ENCODE results near the gene TMEM54. TPM values are rescaled to one million over a fixed set of nuclear protein-coding genes. Genes with fewer than 3 reads are reported as not detected.
A peak's percentile ranks its signal among the peaks of the same experiment; 100 is the strongest.

TMEM54 gene
- total and polyA plus RNA-seq, 2 experiments from 2014 or later, result 11.2 to 11.7 TPM

DNA sequence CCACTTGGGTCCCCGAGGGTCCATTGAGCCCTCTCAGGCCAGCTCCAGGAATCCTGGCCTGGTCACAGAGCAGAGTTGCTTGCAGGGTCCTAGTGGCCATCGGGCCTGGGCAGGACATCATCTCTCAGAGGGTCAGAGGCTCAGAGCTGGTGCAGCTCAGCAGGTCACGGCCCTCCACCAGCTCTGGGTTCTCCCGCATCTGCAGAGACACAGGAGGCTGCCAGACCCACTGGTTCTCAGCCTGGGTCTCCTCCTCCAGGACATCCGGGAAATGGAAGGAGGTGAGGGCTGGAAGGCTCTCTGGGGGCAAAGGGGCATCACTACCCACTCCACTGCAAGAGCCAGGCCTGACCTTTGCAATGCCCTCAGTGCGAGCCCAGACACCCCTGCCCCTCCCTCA lies 6.5 kb downstream of the TMEM54 start:
- no peak for ATAC-seq
- H3K79me2 ChIP-seq (replicated peaks; ENCODE audit: insufficient read depth), result no peaks in the 10 kb centered on the region
- TF ChIP-seq, protein P1, sequence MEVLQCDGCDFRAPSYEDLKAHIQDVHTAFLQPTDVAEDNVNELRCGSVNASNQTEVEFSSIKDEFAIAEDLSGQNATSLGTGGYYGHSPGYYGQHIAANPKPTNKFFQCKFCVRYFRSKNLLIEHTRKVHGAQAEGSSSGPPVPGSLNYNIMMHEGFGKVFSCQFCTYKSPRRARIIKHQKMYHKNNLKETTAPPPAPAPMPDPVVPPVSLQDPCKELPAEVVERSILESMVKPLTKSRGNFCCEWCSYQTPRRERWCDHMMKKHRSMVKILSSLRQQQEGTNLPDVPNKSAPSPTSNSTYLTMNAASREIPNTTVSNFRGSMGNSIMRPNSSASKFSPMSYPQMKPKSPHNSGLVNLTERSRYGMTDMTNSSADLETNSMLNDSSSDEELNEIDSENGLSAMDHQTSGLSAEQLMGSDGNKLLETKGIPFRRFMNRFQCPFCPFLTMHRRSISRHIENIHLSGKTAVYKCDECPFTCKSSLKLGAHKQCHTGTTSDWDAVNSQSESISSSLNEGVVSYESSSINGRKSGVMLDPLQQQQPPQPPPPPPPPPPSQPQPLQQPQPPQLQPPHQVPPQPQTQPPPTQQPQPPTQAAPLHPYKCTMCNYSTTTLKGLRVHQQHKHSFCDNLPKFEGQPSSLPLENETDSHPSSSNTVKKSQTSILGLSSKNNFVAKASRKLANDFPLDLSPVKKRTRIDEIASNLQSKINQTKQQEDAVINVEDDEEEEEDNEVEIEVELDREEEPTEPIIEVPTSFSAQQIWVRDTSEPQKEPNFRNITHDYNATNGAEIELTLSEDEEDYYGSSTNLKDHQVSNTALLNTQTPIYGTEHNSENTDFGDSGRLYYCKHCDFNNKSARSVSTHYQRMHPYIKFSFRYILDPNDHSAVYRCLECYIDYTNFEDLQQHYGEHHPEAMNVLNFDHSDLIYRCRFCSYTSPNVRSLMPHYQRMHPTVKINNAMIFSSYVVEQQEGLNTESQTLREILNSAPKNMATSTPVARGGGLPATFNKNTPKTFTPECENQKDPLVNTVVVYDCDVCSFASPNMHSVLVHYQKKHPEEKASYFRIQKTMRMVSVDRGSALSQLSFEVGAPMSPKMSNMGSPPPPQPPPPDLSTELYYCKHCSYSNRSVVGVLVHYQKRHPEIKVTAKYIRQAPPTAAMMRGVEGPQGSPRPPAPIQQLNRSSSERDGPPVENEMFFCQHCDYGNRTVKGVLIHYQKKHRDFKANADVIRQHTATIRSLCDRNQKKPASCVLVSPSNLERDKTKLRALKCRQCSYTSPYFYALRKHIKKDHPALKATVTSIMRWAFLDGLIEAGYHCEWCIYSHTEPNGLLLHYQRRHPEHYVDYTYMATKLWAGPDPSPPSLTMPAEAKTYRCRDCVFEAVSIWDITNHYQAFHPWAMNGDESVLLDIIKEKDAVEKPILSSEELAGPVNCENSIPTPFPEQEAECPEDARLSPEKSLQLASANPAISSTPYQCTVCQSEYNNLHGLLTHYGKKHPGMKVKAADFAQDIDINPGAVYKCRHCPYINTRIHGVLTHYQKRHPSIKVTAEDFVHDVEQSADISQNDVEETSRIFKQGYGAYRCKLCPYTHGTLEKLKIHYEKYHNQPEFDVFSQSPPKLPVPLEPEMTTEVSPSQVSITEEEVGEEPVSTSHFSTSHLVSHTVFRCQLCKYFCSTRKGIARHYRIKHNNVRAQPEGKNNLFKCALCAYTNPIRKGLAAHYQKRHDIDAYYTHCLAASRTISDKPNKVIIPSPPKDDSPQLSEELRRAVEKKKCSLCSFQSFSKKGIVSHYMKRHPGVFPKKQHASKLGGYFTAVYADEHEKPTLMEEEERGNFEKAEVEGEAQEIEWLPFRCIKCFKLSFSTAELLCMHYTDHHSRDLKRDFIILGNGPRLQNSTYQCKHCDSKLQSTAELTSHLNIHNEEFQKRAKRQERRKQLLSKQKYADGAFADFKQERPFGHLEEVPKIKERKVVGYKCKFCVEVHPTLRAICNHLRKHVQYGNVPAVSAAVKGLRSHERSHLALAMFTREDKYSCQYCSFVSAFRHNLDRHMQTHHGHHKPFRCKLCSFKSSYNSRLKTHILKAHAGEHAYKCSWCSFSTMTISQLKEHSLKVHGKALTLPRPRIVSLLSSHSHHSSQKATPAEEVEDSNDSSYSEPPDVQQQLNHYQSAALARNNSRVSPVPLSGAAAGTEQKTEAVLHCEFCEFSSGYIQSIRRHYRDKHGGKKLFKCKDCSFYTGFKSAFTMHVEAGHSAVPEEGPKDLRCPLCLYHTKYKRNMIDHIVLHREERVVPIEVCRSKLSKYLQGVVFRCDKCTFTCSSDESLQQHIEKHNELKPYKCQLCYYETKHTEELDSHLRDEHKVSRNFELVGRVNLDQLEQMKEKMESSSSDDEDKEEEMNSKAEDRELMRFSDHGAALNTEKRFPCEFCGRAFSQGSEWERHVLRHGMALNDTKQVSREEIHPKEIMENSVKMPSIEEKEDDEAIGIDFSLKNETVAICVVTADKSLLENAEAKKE (CRISPR knock-in tag; IDR thresholded peaks at IDR 0.05), result no peak
- TF ChIP-seq, protein P2, sequence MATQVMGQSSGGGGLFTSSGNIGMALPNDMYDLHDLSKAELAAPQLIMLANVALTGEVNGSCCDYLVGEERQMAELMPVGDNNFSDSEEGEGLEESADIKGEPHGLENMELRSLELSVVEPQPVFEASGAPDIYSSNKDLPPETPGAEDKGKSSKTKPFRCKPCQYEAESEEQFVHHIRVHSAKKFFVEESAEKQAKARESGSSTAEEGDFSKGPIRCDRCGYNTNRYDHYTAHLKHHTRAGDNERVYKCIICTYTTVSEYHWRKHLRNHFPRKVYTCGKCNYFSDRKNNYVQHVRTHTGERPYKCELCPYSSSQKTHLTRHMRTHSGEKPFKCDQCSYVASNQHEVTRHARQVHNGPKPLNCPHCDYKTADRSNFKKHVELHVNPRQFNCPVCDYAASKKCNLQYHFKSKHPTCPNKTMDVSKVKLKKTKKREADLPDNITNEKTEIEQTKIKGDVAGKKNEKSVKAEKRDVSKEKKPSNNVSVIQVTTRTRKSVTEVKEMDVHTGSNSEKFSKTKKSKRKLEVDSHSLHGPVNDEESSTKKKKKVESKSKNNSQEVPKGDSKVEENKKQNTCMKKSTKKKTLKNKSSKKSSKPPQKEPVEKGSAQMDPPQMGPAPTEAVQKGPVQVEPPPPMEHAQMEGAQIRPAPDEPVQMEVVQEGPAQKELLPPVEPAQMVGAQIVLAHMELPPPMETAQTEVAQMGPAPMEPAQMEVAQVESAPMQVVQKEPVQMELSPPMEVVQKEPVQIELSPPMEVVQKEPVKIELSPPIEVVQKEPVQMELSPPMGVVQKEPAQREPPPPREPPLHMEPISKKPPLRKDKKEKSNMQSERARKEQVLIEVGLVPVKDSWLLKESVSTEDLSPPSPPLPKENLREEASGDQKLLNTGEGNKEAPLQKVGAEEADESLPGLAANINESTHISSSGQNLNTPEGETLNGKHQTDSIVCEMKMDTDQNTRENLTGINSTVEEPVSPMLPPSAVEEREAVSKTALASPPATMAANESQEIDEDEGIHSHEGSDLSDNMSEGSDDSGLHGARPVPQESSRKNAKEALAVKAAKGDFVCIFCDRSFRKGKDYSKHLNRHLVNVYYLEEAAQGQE (IDR thresholded peaks at IDR 0.05; ENCODE audit: unreplicated experiment), result no peak
- TF ChIP-seq, protein P3, sequence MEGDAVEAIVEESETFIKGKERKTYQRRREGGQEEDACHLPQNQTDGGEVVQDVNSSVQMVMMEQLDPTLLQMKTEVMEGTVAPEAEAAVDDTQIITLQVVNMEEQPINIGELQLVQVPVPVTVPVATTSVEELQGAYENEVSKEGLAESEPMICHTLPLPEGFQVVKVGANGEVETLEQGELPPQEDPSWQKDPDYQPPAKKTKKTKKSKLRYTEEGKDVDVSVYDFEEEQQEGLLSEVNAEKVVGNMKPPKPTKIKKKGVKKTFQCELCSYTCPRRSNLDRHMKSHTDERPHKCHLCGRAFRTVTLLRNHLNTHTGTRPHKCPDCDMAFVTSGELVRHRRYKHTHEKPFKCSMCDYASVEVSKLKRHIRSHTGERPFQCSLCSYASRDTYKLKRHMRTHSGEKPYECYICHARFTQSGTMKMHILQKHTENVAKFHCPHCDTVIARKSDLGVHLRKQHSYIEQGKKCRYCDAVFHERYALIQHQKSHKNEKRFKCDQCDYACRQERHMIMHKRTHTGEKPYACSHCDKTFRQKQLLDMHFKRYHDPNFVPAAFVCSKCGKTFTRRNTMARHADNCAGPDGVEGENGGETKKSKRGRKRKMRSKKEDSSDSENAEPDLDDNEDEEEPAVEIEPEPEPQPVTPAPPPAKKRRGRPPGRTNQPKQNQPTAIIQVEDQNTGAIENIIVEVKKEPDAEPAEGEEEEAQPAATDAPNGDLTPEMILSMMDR (conservative IDR thresholded peaks at IDR 0.05; ENCODE audit: low read depth in 2 of 2), result no peak
- TF ChIP-seq, protein P4, sequence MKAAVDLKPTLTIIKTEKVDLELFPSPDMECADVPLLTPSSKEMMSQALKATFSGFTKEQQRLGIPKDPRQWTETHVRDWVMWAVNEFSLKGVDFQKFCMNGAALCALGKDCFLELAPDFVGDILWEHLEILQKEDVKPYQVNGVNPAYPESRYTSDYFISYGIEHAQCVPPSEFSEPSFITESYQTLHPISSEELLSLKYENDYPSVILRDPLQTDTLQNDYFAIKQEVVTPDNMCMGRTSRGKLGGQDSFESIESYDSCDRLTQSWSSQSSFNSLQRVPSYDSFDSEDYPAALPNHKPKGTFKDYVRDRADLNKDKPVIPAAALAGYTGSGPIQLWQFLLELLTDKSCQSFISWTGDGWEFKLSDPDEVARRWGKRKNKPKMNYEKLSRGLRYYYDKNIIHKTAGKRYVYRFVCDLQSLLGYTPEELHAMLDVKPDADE (IDR thresholded peaks at IDR 0.05), result no peak
- no peak for TF ChIP-seq EZH2 (IDR thresholded peaks at IDR 0.05; ENCODE audit: low read depth, unreplicated experiment)
- no peak for TF ChIP-seq POLR2AphosphoS5 (IDR thresholded peaks at IDR 0.05; ENCODE audit: low read depth)
- TF ChIP-seq CREB1 (CRISPR knock-in tag; IDR thresholded peaks at IDR 0.05; ENCODE audit: low read depth), result no peak
- TF ChIP-seq EZH2phosphoT487 (IDR thresholded peaks at IDR 0.05; ENCODE audit: unreplicated experiment), result no peak
- TF ChIP-seq JUNB (IDR thresholded peaks at IDR 0.05; ENCODE audit: unreplicated experiment), result no peak
- no peak for TF ChIP-seq NANOG (IDR thresholded peaks at IDR 0.05; ENCODE audit: borderline replicate concordance)
- no peak for TF ChIP-seq ZNF331 (CRISPR knock-in tag; IDR thresholded peaks at IDR 0.05; ENCODE audit: low read depth)

More for the DNA sequence above, 6.5 kb downstream of the TMEM54 start:
- no peak for DNase-seq (ENCODE audit: low spot score)
- peaks cover 12% of the 10 kb centered on the region for H3K4me1 Mint-ChIP-seq
- peaks cover 8% of the 10 kb centered on the region; the same call in 1 of the 3 replicates for H3K36me3 Mint-ChIP-seq (ENCODE audit: low read depth)
- Histone ChIP-seq H3K4me3 (no peak overlapping the region), H3K27ac (ENCODE audit: low read depth) (no peak overlapping the region), H3F3A (replicated peaks; ENCODE audit: low read depth) (peaks cover 7% of the 10 kb centered on the region; the same call in 1 of the 2 replicates), H3K36me3 (ENCODE audit: insufficient read depth) (no peaks in the 10 kb centered on the region), H3K27me3 (ENCODE audit: insufficient read depth) (peaks cover 43% of the 10 kb centered on the region), H3K4me1 (ENCODE audit: insufficient read depth) (peaks cover 10% of the 10 kb centered on the region; the same call in 1 of the 2 replicates), H3K4me2 (0 out of 2 replicates have a peak overlapping the region, but pooled peaks have one; percentile 94), H2AFZ (no peak overlapping the region), H3K9me2 (ENCODE audit: insufficient read depth) (no peaks in the 10 kb centered on the region), H4K20me1 (replicated peaks; ENCODE audit: insufficient read depth) (no peaks in the 10 kb centered on the region; the same call in 1 of the 2 replicates)
- H3K4me3 Mint-ChIP-seq, result no peak overlapping the region
- no peak overlapping the region for H3K27ac Mint-ChIP-seq
- H3K9me3 Mint-ChIP-seq, result peaks cover 5% of the 10 kb centered on the region; the same call in 2 of the 3 replicates
- peaks cover 38% of the 10 kb centered on the region for H3K27me3 Mint-ChIP-seq (ENCODE audit: insufficient read depth, low read depth, poor library complexity)
